NCI-H748 (cell line): ENCODE measurements around the gene PTP4A1.
A peak's percentile ranks its signal among the peaks of the same experiment; 100 is the strongest.
"Not testable (repeated sequence)": the region's sequence is repeated elsewhere in the genome, so short reads cannot be mapped to it uniquely, and the experiment has no call there.

Experiments
- DNase-seq: peaks from one replicate; lab custom pipeline; 2025; ENCODE audit not compliant: unreplicated experiment; lab: John Stamatoyannopoulos, UW

PTP4A1 gene

DNA sequence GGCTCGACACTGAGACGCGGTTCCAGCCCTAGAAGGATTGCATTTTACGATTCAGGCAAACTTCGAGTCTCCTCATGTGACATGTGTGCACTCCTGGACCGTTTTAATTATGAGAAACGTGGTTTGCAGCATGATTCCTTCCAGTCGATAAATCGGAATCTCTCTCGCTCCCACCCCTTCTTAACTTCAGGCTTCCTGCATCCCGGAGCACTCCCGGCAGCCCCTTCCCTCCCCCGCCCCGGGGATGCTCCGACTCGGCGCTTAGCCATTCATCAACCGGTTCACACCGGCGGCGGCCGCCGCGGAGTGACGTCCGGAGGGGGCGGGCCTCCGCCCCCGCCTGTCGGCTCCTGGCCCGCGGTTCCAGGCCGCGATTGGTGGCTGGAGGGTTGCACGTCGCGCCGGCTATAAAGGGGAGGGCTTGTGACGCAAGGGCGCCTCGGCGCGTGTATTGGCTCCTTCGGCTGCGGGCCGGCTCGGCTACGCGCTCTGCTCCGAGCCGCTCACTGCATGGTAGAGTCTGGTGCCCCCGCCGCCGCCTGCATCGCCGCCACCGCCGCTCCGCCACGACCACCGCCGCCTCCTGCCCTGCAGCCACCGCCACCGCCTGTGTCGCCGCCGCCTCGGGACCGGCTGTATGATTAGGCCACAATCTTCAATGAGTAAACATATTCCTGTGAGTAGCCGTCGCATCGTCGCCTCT, at the start of gene PTP4A1, which contains the start of gene LOC128125822:
PTP4A1 (plus strand) TSS at position 437 of the 703 bp plus-strand sequence. CDS start 4,401 bp downstream, outside the sequence.
LOC128125822 (plus strand) TSS at position 437 of the 703 bp plus-strand sequence.
- DNase-seq: peak; percentile 99

DNA sequence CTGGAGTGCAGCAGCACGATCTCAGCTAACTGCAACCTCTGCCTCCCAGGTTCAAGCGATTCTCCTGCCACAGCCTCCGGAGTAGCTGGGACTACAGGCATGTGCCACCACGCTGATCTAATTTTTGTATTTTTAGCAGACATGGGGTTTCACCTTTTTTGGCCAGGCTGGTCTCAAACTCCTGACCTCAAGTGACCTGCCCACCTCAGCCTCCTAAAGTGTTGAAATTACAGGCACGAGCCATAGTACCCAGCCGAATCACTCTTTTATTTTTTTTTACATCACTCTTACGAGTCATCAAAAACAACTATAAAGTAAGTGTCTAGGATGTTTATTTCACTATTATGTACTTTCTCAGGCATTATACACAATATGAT, 49.4 kb upstream of the PTP4A1 start:
- DNase-seq: not testable (repeated sequence)

DNA sequence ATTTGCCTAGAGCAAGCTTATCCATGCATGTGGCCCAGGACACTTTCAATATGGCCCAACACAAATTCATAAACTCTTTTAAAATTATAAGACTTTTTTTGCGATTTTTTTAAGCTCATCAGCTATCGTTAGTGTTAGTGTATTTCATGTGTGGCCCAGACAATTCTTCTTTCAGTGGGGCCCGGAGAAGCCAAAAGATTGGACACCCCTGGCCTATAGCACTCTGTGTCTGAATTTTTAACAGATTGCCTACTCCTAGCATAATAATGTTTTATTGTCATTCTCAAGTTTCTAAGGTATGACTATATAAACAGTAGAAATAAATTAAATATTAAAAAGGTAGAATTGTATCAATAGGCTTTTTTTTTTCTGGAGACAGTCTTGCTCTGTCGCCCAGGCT, 48.6 kb upstream of the PTP4A1 start:
- no peak for DNase-seq

DNA sequence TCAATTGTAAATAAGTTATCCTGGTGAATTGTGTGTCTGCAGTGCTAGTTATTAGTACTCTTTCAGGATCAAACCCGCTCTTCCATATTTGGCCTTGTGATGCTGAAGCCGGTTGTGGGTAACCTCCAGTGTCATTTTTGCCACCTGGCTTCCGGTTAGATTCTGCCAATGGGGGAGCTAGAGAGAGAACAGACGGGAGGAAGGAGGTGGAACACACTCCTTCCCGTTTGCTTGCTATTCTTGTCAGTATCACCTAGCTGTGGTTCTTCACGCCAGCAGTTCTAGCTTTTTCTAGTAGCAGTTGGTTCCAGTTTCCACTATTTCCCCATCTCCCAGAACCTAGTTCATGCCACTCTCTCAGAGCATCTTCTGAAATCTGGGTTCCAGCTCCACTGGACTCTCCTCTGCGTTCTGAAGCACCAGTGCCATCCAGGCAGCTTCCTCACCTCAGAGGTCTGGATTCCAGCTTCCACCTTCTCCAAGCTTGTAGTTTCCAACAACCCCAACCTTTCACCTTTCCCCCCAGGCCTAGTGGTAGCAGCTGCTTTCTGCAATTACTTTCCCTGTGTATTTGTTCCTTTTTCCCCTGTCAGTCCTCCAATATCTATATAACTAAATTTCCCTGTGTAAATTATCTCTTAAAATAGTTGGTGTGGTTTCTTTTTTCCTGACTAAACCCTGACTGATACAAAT, 46.9 kb upstream of the PTP4A1 start:
- DNase-seq: no peak

DNA sequence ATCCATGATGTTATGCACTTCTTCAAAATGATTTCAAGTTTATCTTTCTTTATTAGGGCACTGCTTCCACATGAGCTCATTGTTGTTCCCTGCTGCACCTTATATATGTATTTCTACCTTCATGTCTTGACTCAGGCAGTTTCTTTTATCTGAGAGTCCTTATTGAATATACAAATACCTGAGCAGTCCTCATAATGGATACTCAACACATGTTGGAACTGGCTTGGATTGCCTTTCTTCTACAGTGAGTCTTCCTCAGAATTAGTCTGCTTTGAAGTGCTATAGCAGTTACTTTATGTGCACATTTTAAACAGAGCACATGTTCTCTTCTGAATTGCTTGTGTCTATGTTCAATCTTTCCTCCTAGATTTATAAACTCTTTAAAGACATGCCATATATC, 45.3 kb upstream of the PTP4A1 start:
- no peak for DNase-seq

DNA sequence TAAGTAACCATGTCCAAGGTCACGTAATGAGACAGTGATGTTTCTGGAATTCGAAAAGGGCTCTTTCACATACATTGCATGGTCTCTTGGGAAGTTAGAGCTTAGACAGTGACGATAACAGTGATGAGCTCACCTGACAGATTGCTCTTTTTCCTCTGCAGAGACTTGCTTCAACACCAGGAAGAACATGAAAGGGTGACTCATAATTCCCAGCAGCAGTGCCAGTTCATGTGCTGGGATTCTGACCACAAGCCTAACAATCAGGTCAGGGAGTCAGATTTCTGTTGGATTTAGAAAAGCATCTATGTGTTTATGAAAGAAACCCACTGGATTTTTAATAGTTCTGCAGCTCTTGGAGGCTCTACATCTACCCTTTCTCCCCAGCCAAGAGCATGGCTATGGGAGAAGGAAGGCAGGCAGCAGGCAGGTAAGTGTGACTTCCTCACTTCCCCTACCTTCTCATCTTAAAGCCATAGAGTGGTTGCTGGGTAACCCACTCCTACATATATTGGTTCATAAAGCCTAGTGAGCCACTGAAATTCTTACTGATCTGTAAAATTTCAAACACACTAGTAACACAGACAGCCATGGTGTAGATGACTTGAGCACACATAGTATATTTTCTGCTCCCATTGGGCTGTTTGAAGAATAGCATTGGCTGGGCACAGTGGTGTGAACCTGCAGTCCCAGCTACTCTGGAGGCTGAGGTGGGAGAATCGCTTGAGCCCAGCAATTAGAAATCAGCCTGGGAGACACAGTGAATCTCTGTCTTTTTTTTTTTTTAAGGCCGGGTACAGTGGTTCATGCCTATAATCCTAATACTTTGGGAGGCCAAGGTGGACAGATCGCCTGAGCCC, 44.4 kb upstream of the PTP4A1 start:
- no peak for DNase-seq

DNA sequence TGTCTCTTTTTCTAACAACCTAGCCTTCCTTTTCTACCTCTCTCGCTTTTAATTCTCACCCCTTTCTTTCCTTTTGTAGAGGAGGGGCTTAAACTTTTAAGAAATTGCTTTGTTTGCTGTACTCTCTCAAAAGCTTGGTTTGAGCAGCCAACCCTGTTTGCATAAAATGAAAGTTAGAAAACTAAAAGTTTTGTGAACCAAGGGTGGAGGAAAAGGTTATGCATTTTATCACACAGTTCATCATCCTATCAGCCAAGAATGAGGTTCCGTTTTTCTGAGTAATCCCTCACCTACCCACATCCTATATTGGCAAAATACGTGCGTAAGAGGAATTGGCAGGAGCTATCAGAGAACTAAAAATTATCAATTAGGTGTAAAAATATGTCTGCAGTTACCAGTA, 42.8 kb upstream of the PTP4A1 start:
- DNase-seq: no peak

DNA sequence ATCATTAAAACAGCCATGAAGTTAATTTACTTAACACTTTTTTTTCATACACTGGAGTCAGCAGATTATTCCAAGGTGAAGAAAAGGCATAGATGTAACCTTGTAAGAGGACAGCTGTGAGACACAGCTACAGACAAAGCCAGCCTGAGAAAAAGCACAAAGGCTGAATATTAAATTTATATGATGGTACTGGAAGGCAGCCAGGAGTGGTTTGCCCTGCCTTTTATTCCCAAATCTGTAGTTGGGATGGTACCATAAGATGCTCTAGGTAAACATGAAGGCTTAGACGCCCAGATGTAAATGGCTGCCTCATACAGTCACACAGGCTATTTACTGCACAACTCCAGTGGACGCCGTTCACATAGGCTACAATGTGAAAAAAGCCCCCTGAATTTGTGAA, 42.1 kb upstream of the PTP4A1 start:
- DNase-seq: no peak

DNA sequence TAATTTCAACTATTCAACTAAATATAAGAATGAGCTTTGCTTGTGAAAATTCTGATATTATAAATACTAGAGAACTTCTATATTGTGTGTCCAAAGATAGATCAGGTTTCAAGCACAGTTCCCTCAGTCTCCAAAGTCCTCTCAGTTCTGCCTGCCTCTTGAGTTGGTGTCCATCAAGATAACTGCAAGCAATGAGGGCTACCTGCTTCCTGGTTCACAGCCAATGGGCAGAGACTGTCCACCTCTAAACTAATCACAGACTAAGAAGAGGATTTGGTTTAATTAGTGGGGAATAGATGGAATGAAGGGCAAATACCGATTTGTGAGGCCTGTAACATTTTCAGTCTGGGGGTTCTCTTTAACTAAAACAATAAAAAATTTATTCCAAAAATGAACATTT, 41.3 kb upstream of the PTP4A1 start:
- DNase-seq: no peak

DNA sequence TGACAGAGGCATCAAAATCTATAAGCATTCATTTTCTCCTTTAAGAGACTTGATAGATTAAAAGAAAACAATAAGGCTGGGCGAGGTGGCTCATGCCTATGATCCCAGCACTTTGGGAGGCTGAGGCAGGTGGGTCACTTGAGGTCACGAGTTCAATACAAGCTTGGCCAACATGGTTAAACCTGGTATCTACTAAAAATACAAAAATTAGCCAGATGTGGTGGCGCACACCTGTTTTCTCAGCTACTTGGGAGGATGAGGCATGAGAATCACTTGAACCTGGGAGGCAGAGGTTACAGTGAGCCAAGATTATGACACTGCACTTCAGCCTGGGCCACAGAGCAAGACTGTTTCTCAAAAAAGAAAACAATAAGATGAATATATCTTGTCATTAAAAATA, 39.3 kb upstream of the PTP4A1 start:
- DNase-seq: no peak

DNA sequence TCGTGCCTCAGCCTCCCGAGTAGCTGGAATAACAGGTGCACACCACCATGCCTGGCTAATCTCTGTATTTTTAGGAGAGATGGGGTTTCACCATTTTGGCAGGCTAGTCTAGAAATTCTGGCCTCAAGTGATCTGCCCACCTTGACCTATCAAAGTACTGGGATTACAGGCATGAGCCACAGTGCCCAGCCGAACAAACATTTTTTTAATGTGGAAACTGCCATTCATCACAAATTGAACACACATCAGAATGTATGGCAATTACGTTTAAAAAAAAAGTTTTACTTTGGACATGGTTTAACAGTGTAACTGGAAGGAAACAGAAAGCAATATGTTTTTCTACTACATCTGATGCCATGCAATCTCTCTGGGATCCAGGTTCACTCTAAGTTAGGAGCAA, 38.3 kb upstream of the PTP4A1 start:
- DNase-seq: no peak

DNA sequence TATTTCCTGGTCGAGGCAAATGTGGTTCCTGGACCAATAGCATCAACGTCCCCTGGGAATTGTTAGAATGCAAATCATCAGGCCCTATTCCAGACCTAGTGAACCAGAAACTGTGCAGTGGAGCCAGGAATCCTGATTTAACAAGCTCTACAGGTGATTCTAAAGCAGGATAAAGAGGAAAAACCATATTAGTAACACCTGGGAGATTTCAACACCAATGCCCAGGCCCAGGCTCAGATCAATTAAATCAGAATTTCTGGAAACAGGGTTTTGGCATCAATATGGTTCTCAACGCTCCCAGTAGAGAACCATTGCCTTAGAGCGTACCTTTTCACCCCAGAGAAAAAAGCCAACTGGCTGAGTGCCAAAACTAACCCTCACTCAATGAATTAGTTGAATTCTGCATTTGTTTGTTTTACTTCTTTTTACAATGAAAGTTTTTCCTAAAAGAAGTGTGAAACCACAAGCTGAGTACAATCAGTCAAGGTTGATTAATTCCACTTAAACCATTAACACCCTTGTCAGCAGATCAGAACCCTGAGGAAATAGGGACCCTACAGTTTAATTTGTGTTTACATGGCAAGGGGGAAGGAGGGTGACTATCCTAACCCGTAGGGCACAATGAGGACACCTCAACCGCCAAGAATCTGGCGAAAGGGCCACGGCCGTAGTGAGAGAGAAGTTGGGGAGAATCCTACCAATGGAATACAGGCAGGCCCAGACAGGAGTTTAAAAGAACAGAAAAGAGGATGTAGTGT, 34.9 kb upstream of the PTP4A1 start:
- DNase-seq: peak; percentile 71

DNA sequence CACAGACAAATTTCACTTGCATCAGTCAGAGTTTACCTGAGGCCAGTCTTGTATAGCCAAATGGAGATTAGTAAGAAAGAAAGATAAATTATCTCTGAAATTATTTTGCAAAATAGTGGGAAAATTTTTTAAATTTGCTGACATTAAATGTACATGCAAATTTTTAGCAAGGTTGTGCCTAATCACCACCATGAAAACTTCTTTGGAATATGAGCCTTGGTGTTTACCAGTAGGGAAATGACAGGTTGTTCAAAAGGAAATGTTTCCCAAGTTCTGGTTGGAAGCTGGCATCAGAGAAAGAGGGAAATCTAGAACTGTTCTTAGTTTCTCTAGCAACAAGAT, 34.4 kb upstream of the PTP4A1 start:
- DNase-seq: no peak

DNA sequence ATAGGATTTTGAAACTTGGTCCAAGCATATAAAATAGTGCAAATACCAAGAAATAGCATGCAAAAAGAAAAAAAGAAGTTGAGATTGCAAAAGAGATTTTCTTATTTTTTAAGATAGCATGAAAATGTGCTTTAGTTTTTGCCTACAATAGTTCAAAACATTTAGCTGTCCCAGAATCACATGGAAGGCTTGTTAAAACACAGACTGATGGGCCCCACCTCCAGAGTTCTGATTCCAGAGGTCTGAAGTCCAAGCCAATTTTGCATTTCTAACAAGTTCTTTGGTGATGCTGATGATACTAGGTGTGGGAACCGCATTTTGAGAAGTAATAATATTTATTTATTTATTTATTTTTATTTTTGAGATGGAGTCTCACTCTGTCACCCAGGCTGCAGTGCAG, 33.7 kb upstream of the PTP4A1 start:
- no peak for DNase-seq

DNA sequence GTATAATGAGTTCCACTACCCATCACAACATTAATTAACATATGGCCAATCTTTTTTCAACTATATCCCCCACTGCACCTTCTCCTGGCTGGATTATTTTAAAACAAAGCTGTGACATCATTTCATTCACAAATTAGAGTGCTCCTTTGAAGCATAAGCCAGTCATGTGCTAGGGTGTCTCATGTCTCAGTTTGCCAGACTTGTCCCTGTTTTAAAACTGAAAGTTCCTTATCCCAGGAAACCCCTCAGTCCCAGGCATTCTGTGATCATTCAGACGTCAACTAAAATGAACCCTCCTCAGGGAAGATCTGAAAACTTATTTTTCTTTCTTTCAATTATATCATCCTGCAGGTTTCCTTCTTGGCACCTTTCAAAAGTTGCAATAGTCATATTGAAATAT, 29.3 kb upstream of the PTP4A1 start:
- no peak for DNase-seq

DNA sequence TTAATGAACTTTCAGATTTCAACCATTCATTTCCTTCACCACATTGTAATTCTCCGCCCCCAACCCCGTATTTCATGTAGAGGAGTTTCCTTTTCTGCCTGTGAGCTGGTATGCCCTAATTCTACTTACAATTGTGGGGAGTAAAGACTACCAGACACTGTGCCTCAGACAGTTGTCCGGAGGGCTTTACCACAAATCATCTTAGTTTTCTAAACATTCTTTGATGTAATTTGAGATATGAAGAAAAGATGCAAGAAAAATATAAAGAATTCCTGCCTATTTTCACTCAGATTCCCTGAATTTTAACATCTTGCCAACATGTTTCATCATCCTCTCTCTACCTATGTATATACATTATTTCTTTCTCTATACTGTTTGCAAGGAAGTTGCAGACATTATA, 28.3 kb upstream of the PTP4A1 start:
- DNase-seq: no peak

DNA sequence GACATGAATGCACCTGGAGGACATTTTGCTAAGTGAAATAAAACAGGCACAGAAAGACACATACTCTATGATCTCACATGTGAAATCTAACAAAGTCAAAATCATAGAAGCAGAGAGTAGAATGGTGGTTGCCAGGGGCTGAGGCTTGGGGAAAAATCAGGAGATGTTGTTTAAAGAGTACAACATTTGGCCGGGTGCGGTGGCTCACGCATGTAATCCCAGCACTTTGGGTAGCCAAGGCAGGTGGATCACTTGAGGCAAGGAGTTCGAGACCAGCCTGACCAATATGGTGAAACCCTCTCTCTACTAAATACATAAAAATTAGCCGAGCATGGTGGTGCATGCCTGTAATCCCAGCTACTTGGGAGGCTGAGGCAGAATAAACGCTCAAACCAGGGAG, 26.0 kb upstream of the PTP4A1 start:
- no peak for DNase-seq

DNA sequence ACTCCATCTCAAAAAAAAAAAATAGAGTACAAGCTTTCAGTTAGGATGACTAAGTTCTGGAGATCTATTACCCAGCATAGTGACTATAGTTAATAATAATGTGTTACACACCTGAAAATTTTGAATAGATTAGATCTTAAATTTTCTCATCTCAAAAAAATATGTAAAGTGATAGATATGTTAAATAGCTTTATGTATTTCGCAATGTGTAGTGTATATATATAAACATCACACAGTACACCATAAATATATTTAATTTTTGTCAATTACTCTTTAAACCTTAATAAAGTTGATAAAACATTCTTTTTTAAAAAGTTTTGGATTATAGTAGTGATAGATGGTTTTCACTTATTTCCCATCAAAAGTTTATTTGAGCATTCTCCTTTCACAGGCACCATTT, 25.6 kb upstream of the PTP4A1 start:
- no peak for DNase-seq

DNA sequence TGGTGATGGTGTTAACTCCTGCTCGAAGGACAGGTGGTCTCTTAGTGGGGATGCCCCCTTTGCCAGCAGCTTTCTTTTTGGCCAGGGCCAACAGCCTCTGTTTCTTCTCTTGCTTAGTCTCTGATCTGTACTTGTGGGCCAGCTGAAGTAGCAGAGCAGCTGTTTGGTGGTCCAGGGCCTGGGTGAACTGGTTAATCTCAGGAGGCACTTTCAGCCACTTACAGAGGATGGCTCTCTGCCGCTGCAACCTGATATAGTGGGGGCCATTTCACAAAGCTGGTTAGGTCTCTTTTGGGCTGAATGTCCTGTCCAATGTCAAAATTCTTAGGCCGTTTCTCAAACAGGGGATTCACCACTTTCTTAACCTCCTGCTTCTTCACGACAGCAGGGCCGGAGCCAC, 23.2 kb upstream of the PTP4A1 start:
- no peak for DNase-seq

DNA sequence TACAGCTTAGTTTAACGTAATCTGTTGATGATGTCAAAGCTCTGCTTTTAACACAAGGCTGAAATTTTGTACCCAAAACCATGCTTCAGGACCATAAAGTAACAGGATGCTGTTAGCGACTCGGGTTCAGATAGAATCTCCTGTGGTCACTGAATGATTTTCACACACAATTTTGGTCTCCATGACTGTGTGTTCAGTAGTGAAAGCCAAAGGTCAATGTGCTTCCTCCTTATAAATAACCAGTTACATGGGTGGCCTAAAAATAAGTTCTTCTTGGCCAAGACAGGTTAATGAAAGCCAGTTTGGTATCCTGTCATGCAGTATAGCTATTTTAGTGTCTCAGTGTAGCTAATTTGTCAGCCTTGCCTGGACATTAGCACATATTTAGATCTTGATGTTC, 19.1 kb upstream of the PTP4A1 start:
- no peak for DNase-seq

DNA sequence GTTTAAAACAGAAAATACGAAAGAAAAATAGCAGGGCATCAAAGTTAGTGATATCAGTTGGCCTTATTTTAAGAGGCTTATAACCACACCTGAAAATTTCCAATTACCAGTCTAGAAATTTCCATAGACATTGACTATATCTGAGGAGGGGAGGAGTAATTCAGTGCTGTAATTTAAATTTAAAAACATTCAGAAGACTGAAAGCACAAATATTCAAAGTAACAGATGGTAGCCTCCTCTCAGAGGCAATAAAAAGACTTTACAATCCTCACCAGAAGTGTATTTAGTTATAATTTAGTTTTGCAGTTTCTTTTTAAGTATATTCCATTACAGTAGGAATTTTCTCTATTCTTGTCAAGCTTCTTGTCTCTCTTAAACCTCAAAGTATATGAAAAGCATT, 18.4 kb upstream of the PTP4A1 start:
- no peak for DNase-seq
